ENCODE measurements around the gene JAZF1.

GRCh38 chr7:28038175-28038797 lies 142.3 kb downstream of the JAZF1 start:
- TF ChIP-seq CTCF (IDR thresholded peaks at IDR 0.05) (no peak), POLR2A (IDR thresholded peaks at IDR 0.05) (no peak)
